Common myeloid progenitor, CD34-positive (primary cell): ENCODE data around the gene DSPP.
"Not testable (repeated sequence)": the region's sequence is repeated elsewhere in the genome, so short reads cannot be mapped to it uniquely, and the experiment has no call there.

Experiments
- CTCF ChIA-PET: fragments of 350-600 bp; sonication (Branson Sonifier 250); formaldehyde crosslinking; loops from one replicate; lab custom pipeline; 2021; ENCODE audit warnings: antibody characterized with exemption; lab: Charles Lee
- POLR2A ChIA-PET: fragments of 350-600 bp; sonication (Branson Sonifier 250); formaldehyde crosslinking; loops from one replicate; lab custom pipeline; 2021; ENCODE audit warnings: antibody characterized with exemption; lab: Charles Lee
- DNase-seq, 3 donors: peaks; one replicate each; pipeline versions ENCODE4 v3.0.0 to v3.0.0-alpha.2; 2013
- H3K27ac ChIP-seq, 2 experiments: 1 replicate in 1 of 2; 2 replicates in 1 of 2; pipeline ENCODE4 v1.7.0; 2013; ENCODE audit warnings: inconsistent platforms in 2 of 2, low read length in 2 of 2, mild to moderate bottlenecking in 2 of 2, low read depth in 1 of 2, moderate library complexity in 1 of 2; ENCODE audit not compliant: severe bottlenecking in 2 of 2, insufficient read depth in 1 of 2, poor library complexity in 1 of 2
- H3K27me3 ChIP-seq, 5 experiments: replicated peaks in 2 of 5; 1 replicate in 3 of 5; 2 replicates in 2 of 5; pipeline versions ENCODE4 v1.6.1 to v1.7.0; 2013; ENCODE audit warnings: low read length in 4 of 5, mild to moderate bottlenecking in 2 of 5, moderate library complexity in 2 of 5, inconsistent platforms in 1 of 5; ENCODE audit not compliant: insufficient read depth in 5 of 5, control insufficient read depth in 4 of 5
- H3K36me3 ChIP-seq, 4 experiments: 1 replicate in 2 of 4; 2 replicates in 2 of 4; pipeline versions ENCODE4 v1.6.1 to v1.7.0; 2013; ENCODE audit warnings: low read length in 3 of 4, control low read depth in 1 of 4, mild to moderate bottlenecking in 1 of 4; ENCODE audit not compliant: control insufficient read depth in 4 of 4, insufficient read depth in 4 of 4
- H3K4me1 ChIP-seq, 4 experiments: 1 replicate in 3 of 4; 2 replicates in 1 of 4; pipeline versions ENCODE4 v1.6.1 to v1.7.1; 2013; ENCODE audit warnings: low read length in 3 of 4, mild to moderate bottlenecking in 3 of 4, control low read depth in 1 of 4, inconsistent platforms in 1 of 4, moderate library complexity in 1 of 4; ENCODE audit not compliant: control insufficient read depth in 4 of 4, insufficient read depth in 4 of 4; ENCODE audit errors: control extremely low read depth in 1 of 4
- H3K4me3 ChIP-seq, 7 experiments: 1 replicate in 4 of 7; 2 replicates in 3 of 7; pipeline versions ENCODE4 v1.5.1 to v1.7.0; 2013; ENCODE audit warnings: mild to moderate bottlenecking in 7 of 7, low read length in 6 of 7, moderate library complexity in 6 of 7, inconsistent platforms in 2 of 7, low read depth in 2 of 7, control low read depth in 1 of 7; ENCODE audit not compliant: insufficient read depth in 4 of 7, control insufficient read depth in 1 of 7; ENCODE audit errors: extremely low read depth in 1 of 7
- H3K9me3 ChIP-seq, 5 experiments: 1 replicate in 4 of 5; 2 replicates in 1 of 5; pipeline versions ENCODE4 v1.6.1 to v1.7.1; 2013; ENCODE audit warnings: low read length in 4 of 5, mild to moderate bottlenecking in 2 of 5, inconsistent platforms in 1 of 5, low read depth in 1 of 5, moderate library complexity in 1 of 5; ENCODE audit not compliant: control insufficient read depth in 4 of 5, insufficient read depth in 2 of 5; ENCODE audit errors: control extremely low read depth in 1 of 5
- WGBS: methylation state at CpG from one replicate; pipeline ENCODE4 v1.1.5; 2013; ENCODE audit not compliant: insufficient coverage; 5-methylcytosine and 5-hydroxymethylcytosine counted together

Gene DSPP

DNA sequence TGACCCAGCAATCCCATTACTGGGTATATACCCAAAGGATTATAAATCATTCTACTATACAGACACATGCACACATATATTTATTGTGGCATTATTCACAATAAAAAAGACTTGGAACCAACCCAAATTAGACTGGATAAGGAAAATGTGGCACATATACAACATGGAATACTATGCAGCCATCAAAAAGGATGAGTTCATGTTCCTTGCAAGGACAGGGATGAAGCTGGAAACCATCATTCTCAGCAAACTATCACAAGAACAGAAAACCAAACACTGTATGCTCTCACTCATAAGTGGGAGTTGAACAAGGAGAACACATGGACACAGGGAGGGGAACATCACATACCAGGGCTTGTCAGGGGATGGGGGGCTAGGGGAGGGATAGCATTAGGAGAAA is 34.0 kb upstream of the DSPP start:
- CTCF ChIA-PET, POLR2A ChIA-PET: not testable (repeated sequence)

DNA sequence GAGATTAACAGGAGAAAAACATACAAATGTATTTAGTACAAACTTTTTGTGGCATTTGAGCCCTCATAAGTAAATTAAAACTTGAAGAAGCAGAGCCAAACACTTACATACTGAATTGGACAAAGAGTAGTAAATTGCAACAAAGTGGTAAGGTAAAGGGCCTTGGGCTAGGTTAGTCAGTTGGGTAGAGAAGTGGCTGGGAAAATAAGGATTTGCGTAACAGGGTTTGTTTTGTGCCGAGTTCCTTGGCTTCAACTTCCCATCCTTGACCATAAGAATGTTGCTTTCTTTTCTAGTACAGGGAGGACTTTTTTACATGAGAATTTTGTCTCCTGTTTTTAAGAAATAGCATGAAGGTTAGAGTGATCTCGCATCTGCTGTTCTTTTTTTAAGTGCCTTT is 33.3 kb upstream of the DSPP start:
- Histone ChIP-seq H3K4me1 (peaks cover 0 to 11% (median 0%) of the 10 kb centered on the region in 4 experiments), H3K27me3 (no peaks in the 10 kb centered on the region), H3K36me3 (no peaks in the 10 kb centered on the region), H3K27ac (no peak overlapping the region), H3K4me3 (no peak overlapping the region), H3K9me3 (no peaks in the 10 kb centered on the region)
- WGBS = no CpG with 5 or more reads among the region's 3 CpGs
- ChIA-PET CTCF (no interaction called here), POLR2A (interaction anchor here (0.5 kb wide), 1 partner anchor 1876 kb away, joined by 3 read pairs; no protein-coding TSS in a partner anchor)
- no peak for DNase-seq

More for the DNA sequence above, 34.0 kb upstream of the DSPP start:
- H3K9me3 ChIP-seq, H3K36me3 ChIP-seq, H3K27me3 ChIP-seq, H3K27ac ChIP-seq, DNase-seq, H3K4me3 ChIP-seq: not testable (repeated sequence)
- peaks cover 0 to 12% (median 0%) of the 10 kb centered on the region in 4 experiments for H3K4me1 ChIP-seq

DNA sequence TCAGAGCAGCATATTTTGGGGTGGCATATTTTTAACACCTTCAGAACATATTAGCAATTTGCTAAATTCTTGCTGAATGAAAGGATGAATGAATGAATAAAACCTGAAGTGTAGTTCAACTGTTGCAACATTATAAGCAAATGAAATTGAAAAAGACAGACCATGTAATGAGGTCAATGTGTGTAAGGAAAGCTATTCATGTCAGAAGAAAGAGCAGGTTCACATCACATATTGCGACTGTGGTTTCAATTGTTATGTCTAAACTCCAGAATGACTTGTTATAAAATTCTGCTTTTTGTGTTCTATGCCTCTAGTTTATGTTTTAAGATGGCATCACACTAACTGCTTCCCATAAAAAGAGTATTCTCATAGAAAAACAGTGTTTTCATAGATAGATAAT is 32.9 kb upstream of the DSPP start:
- Histone ChIP-seq H3K36me3 (no peaks in the 10 kb centered on the region), H3K9me3 (no peaks in the 10 kb centered on the region), H3K4me3 (no peak overlapping the region), H3K27ac (no peak overlapping the region), H3K27me3 (peaks cover 0 to 2% (median 0%) of the 10 kb centered on the region in 5 experiments), H3K4me1 (peaks cover 0 to 7% (median 0%) of the 10 kb centered on the region in 4 experiments)
- no CpG with 5 or more reads among the region's 1 CpG for WGBS
- POLR2A ChIA-PET = interaction anchor here (0.5 kb wide), 1 partner anchor 1876 kb away, joined by 3 read pairs; no protein-coding TSS in a partner anchor
- CTCF ChIA-PET = no interaction called here
- DNase-seq = no peak

DNA sequence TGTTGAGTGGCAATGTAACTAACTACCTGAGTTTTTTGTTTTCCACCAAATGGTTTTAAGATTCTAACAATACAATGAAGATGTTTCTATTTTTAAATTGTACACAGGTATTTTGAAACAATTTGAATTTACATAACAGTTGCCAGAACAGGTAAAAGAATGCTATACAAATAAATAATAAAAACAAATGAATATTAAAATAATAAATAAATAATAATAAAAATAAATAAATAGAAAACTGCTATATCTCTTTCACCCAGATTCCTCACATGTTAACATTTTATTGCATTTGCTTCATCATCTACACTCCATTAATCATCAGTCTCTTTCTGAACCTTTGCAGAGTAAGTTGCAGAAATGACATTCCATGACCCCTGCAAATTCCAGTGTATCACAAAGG is 32.3 kb upstream of the DSPP start:
- peaks cover 0 to 2% (median 0%) of the 10 kb centered on the region in 5 experiments for H3K27me3 ChIP-seq
- POLR2A ChIA-PET = no interaction called here
- DNase-seq = no peak
- H3K4me1 ChIP-seq = peaks cover 0 to 2% (median 0%) of the 10 kb centered on the region in 4 experiments
- H3K27ac ChIP-seq = no peak overlapping the region
- CTCF ChIA-PET = no interaction called here
- H3K4me3 ChIP-seq = no peak overlapping the region
- H3K9me3 ChIP-seq = no peaks in the 10 kb centered on the region
- H3K36me3 ChIP-seq = no peaks in the 10 kb centered on the region

GRCh38 chr4:87579478-87579877 is 28.9 kb upstream of the DSPP start:
- H3K27me3 ChIP-seq = peaks cover 0 to 2% (median 0%) of the 10 kb centered on the region in 5 experiments
- no peaks in the 10 kb centered on the region for H3K9me3 ChIP-seq
- ChIA-PET CTCF (no interaction called here), POLR2A (no interaction called here)
- H3K4me1 ChIP-seq = no peaks in the 10 kb centered on the region
- no peak overlapping the region for H3K27ac ChIP-seq
- no peak for DNase-seq
- no peaks in the 10 kb centered on the region for H3K36me3 ChIP-seq
- H3K4me3 ChIP-seq = no peak overlapping the region
- no CpG with 5 or more reads among the region's 2 CpGs for WGBS

DNA sequence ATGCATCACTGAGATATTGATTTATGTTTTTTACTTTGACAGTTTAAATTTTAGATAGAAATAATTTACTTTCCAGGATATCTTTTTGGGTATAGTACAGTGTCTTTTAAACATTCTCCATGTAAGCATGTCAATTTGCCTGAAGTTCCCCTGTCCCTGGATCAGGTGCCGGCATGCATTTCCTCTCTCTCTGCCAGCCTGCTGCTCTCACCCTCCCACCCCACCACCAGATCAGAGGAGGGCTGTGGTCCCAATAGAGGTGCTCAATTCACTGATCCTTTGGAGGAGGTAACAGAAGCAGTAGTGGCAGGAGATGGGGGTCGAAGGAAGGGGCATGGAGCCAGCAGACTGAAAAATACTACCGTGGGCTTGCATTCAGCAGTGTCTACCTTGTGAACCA is 28.3 kb upstream of the DSPP start:
- no peak for DNase-seq
- Histone ChIP-seq H3K9me3 (no peaks in the 10 kb centered on the region), H3K4me3 (no peak overlapping the region), H3K36me3 (no peaks in the 10 kb centered on the region), H3K27me3 (peaks cover 0 to 2% (median 0%) of the 10 kb centered on the region in 5 experiments), H3K27ac (no peak overlapping the region), H3K4me1 (no peaks in the 10 kb centered on the region)
- POLR2A ChIA-PET = no interaction called here
- 78% methylated on average over 3 of the region's 3 CpGs for WGBS
- CTCF ChIA-PET = no interaction called here

- ChIA-PET POLR2A (no interaction called here), CTCF (no interaction called here)
- DNase-seq = no peak
- no peaks in the 10 kb centered on the region for H3K9me3 ChIP-seq
- H3K4me3 ChIP-seq = no peak overlapping the region
- no peaks in the 10 kb centered on the region for H3K4me1 ChIP-seq
- H3K36me3 ChIP-seq = no peaks in the 10 kb centered on the region
- peaks cover 0 to 2% (median 0%) of the 10 kb centered on the region in 5 experiments for H3K27me3 ChIP-seq
- no peak overlapping the region for H3K27ac ChIP-seq
- WGBS = 100% methylated on average over 1 of the region's 2 CpGs
Measured at GRCh38 chr4:87584222-87584908, 24.0 kb upstream of the DSPP start.
